Glutamatergic neuron (in vitro differentiated cells): Measurements from ENCODE around the gene RAD51B. TPM values are rescaled to one million over a fixed set of nuclear protein-coding genes. Genes with fewer than 3 reads are reported as not detected.

ENCODE experiments used
- DNase-seq: peaks from one replicate; pipeline ENCODE4 v3.0.0; 2022
- H3K27ac Mint-ChIP-seq: one replicate; pipeline ENCODE4 v1.8.0; 2020; ENCODE audit warnings: mild to moderate bottlenecking, mixed read lengths, inconsistent platforms; ENCODE audit not compliant: unreplicated experiment
- H3K27me3 Mint-ChIP-seq: one replicate; pipeline ENCODE4 v1.8.0; 2020; ENCODE audit warnings: mild to moderate bottlenecking, moderate library complexity, mixed read lengths, inconsistent platforms; ENCODE audit not compliant: unreplicated experiment
- H3K36me3 Mint-ChIP-seq: one replicate; pipeline ENCODE4 v1.8.0; 2020; ENCODE audit warnings: mild to moderate bottlenecking, mixed read lengths, inconsistent platforms; ENCODE audit not compliant: unreplicated experiment
- H3K4me1 Mint-ChIP-seq: one replicate; pipeline ENCODE4 v1.8.0; 2020; ENCODE audit warnings: mild to moderate bottlenecking, low read depth, mixed read lengths, inconsistent platforms; ENCODE audit not compliant: unreplicated experiment
- H3K4me3 Mint-ChIP-seq: one replicate; pipeline ENCODE4 v1.8.0; 2020; ENCODE audit warnings: mild to moderate bottlenecking, mixed read lengths, inconsistent platforms; ENCODE audit not compliant: unreplicated experiment
- H3K9me3 Mint-ChIP-seq: one replicate; pipeline ENCODE4 v1.8.0; 2020; ENCODE audit warnings: mild to moderate bottlenecking, moderate library complexity, mixed read lengths, inconsistent platforms; ENCODE audit not compliant: unreplicated experiment
- CTCF ChIP-seq: fragments of 200-600 bp; sonication (generic); IDR thresholded peaks from one replicate; pipeline ENCODE4 v1.5.0; 2021; ENCODE audit not compliant: partially characterized antibody, unreplicated experiment
- total RNA-seq: library from RNA; stranded (reverse); fragmentation: NEBNext Ultra II Directional; extraction: Animal tissue kit (Norgen Biotek cat#: 25700); gene quantifications from one replicate; pipeline ENCODE4 v1.2.1, GENCODE V29; 2021; ENCODE audit not compliant: unreplicated experiment

Gene RAD51B
- total RNA-seq, 1 donor from 2014 or later: 9.7 TPM

- no peak for TF ChIP-seq CTCF
- H3K4me1 Mint-ChIP-seq: no peaks in the 10 kb centered on the region
- no peak overlapping the region for H3K4me3 Mint-ChIP-seq
- no peak for DNase-seq
- H3K27ac Mint-ChIP-seq: no peak overlapping the region
- no peaks in the 10 kb centered on the region for H3K36me3 Mint-ChIP-seq
- H3K27me3 Mint-ChIP-seq: no peaks in the 10 kb centered on the region
- H3K9me3 Mint-ChIP-seq: no peaks in the 10 kb centered on the region
Measured at GRCh38 chr14:68195126-68195525, 375.5 kb downstream of the RAD51B start.

- Mint-ChIP-seq H3K4me3 (no peak overlapping the region), H3K27ac (no peak overlapping the region), H3K9me3 (no peaks in the 10 kb centered on the region), H3K4me1 (no peaks in the 10 kb centered on the region), H3K27me3 (peaks cover 2% of the 10 kb centered on the region), H3K36me3 (no peaks in the 10 kb centered on the region)
- DNase-seq: no peak
- TF ChIP-seq CTCF: no peak
Measured at GRCh38 chr14:68198713-68199495, 379.3 kb downstream of the RAD51B start.

GRCh38 chr14:68199554-68200151 lies 380.1 kb downstream of the RAD51B start:
- no peaks in the 10 kb centered on the region for H3K4me1 Mint-ChIP-seq
- no peak for TF ChIP-seq CTCF
- H3K36me3 Mint-ChIP-seq: no peaks in the 10 kb centered on the region
- H3K27me3 Mint-ChIP-seq: peaks cover 2% of the 10 kb centered on the region
- no peak overlapping the region for H3K27ac Mint-ChIP-seq
- H3K9me3 Mint-ChIP-seq: no peaks in the 10 kb centered on the region
- no peak for DNase-seq
- H3K4me3 Mint-ChIP-seq: no peak overlapping the region

GRCh38 chr14:68203871-68204270 lies 384.3 kb downstream of the RAD51B start:
- DNase-seq: no peak
- no peak overlapping the region for H3K4me3 Mint-ChIP-seq
- peaks cover 2% of the 10 kb centered on the region for H3K27me3 Mint-ChIP-seq
- H3K36me3 Mint-ChIP-seq: no peaks in the 10 kb centered on the region
- H3K4me1 Mint-ChIP-seq: no peaks in the 10 kb centered on the region
- H3K9me3 Mint-ChIP-seq: no peaks in the 10 kb centered on the region
- no peak for TF ChIP-seq CTCF
- H3K27ac Mint-ChIP-seq: no peak overlapping the region

- no peak for DNase-seq
- Mint-ChIP-seq H3K36me3 (no peaks in the 10 kb centered on the region), H3K4me3 (no peak overlapping the region), H3K27ac (no peak overlapping the region), H3K27me3 (no peaks in the 10 kb centered on the region), H3K4me1 (no peaks in the 10 kb centered on the region), H3K9me3 (no peaks in the 10 kb centered on the region)
- no peak for TF ChIP-seq CTCF
Measured at GRCh38 chr14:68208218-68208617, 388.6 kb downstream of the RAD51B start.
